Measurements from ENCODE around the gene SPIRE2. TPM values are rescaled to one million over a fixed set of nuclear protein-coding genes. Genes with fewer than 3 reads are reported as not detected.
A peak's percentile ranks its signal among the peaks of the same experiment; 100 is the strongest.
"Not testable (repeated sequence)": the region's sequence is repeated elsewhere in the genome, so short reads cannot be mapped to it uniquely, and the experiment has no call there.

The SPIRE2 gene, protein sequence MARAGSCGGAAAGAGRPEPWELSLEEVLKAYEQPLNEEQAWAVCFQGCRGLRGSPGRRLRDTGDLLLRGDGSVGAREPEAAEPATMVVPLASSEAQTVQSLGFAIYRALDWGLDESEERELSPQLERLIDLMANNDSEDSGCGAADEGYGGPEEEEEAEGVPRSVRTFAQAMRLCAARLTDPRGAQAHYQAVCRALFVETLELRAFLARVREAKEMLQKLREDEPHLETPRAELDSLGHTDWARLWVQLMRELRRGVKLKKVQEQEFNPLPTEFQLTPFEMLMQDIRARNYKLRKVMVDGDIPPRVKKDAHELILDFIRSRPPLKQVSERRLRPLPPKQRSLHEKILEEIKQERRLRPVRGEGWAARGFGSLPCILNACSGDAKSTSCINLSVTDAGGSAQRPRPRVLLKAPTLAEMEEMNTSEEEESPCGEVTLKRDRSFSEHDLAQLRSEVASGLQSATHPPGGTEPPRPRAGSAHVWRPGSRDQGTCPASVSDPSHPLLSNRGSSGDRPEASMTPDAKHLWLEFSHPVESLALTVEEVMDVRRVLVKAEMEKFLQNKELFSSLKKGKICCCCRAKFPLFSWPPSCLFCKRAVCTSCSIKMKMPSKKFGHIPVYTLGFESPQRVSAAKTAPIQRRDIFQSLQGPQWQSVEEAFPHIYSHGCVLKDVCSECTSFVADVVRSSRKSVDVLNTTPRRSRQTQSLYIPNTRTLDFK
- under 1 TPM; 0.14 to 0.52 TPM for total RNA-seq

DNA sequence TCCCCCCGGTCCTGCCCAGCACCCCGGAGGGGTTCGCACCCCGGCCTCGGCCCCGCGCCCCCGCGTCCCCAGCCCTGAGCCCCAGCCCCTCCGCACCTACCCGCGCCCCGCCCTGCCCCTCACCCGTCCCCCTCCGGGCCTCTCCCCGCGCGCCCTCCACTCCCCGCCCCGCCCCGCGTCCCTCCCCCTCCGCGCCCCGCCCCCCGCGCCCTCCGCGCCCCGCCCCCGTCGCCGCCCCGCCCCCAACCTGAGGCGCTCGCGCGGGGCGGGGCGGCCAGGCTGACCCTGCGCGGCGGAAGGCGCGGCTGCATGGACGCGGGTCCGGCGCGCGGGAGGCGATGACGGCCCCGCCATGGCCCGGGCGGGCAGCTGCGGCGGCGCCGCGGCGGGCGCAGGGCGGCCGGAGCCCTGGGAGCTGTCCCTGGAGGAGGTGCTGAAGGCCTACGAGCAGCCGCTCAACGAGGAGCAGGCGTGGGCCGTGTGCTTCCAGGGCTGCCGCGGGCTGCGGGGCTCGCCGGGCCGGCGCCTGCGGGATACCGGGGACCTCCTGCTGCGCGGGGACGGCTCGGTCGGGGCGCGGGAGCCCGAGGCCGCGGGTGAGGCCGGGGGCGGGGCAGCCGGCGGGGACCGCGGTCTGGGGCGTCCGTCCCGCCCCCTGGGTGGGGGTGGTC lies at the start of gene SPIRE2:
Gene SPIRE2, plus strand, starts transcription at position 277 of the 671 bp plus-strand sequence. Its CDS starts 76 bp downstream, at position 353.
- peaks cover 36% of the 10 kb centered on the region for H3K27me3 Mint-ChIP-seq
- no peaks in the 10 kb centered on the region for H3K9me3 Mint-ChIP-seq
- peak within 1 kb of the TSS; percentile 40 for H3K4me3 Mint-ChIP-seq
- peak; percentile 82 for DNase-seq
- no peak within 1 kb of the TSS for H3K27ac Mint-ChIP-seq
- no peaks in the 10 kb centered on the region for H3K36me3 Mint-ChIP-seq
- H3K4me1 Mint-ChIP-seq: peaks cover 3% of the 10 kb centered on the region

DNA sequence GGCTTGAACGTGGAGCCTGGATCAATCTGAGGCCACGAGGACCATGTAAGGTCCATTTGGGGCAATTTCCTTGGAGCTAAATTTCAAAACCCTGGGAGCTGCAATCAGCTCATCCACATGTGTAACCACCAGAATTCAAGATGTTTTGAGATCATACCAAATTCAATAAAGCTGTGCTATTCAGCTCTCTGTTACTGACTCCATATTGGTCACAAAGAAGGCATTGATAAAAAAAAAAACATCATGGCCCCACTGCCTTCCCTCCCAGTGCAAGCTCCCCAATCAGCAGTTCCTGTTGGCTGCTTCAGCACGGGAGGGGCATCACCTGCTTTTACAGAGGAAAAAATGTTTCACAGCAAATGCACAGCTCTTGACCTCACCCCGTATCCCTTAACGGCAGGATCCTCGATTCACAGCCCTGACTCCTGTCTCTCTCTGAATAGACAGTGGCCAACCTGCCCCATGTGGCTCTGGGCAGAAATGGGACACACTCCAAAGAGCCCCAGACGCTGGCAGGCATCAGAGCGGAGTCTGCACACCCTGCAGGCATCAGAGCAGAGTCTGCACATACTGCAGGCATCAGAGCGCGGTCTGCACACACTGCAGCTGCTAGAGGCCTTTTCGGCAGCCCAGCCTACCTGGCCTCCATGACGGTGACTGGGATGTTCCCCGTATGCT lies 48.9 kb upstream of the SPIRE2 start:
- Mint-ChIP-seq H3K4me1 (no peaks in the 10 kb centered on the region), H3K27me3 (no peaks in the 10 kb centered on the region), H3K4me3 (no peak overlapping the region), H3K36me3 (peaks cover 33% of the 10 kb centered on the region), H3K27ac (no peak overlapping the region), H3K9me3 (no peaks in the 10 kb centered on the region)
- DNase-seq: no peak

DNA sequence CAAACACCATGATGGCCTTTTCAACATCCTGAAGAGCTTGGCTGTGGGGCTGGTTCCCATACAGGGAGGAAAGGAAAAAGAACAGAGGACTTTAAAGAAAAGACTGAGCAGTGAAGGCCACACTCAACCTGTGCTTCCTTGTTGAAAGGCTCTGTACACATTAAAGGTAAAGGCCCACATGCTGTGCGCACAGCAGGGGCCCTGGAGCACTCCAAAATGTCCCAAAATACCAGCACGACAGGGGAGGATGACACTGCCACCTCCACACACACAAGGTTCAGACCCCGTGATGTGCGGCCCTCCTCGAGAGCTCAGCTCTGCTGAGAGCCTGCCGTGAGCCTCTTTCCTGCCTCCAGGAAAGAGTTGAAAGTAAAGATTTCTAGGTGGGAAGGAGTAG lies 48.4 kb upstream of the SPIRE2 start:
- Mint-ChIP-seq H3K36me3 (peaks cover 38% of the 10 kb centered on the region), H3K27me3 (no peaks in the 10 kb centered on the region), H3K4me3 (no peak overlapping the region), H3K4me1 (no peaks in the 10 kb centered on the region), H3K27ac (no peak overlapping the region), H3K9me3 (no peaks in the 10 kb centered on the region)
- DNase-seq: no peak

DNA sequence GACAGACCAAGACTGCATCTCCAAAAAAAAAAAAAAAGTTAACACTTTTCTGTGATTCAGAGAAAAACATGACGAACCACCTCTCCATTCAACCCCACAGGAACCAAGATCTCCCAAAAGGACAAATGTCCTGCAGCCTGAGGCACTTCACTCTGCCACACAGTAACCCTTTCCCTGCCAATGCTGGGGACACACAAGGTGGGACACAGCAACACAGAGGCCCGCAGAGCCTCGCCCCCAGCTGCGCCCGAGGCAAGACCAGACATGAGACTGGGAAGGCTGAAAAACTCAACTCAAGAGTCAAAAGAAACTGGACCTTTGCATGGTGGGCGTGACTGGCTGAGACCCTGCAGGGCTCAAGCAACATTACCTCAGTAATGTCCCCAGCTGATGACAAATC lies 45.8 kb upstream of the SPIRE2 start:
- Mint-ChIP-seq H3K4me3 (no peak overlapping the region), H3K27ac (no peak overlapping the region), H3K36me3 (peaks cover 45% of the 10 kb centered on the region), H3K4me1 (peaks cover 18% of the 10 kb centered on the region), H3K27me3 (no peaks in the 10 kb centered on the region), H3K9me3 (no peaks in the 10 kb centered on the region)
- no peak for DNase-seq

DNA sequence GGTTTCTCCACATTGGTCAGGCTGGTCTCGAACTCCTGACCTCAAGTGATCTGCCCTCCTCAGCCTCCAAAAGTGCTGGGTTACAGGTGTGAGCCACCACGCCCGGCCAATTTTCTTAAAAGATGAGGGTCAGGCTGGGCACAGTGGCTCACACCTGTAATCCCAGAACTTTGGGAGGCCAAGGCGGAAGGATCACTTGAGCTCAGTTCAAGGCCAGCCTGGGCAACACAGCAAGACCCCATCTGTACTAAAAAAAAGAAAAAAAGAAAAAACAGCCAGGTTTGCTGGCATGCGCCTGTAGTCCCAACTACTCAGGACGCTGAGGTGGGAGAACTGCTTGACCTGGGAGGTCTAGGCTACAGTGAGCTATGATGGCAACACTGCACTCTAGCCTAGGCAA lies 44.3 kb upstream of the SPIRE2 start:
- not testable (repeated sequence) for H3K27me3 Mint-ChIP-seq, H3K9me3 Mint-ChIP-seq, H3K4me3 Mint-ChIP-seq, DNase-seq, H3K27ac Mint-ChIP-seq
- H3K4me1 Mint-ChIP-seq: peaks cover 18% of the 10 kb centered on the region
- peaks cover 42% of the 10 kb centered on the region for H3K36me3 Mint-ChIP-seq

DNA sequence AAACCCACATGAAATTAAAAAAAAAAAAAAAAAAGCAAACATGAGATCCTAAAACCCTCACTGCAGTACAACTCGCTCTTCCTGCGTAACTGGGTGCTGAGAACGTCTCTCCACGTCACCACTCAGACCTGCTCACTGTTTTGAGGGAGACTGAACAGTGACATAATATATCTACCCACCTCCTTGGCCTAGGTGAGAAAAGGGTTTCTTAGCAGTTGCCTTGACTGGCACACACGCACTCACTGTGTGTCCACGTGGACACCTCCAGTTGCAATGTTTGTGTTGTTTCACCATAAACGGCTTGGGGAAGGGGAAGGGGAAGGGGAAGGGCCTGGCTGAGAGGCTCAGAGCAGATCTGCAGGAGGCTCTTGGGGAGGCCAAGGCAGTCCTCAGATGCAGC lies 43.9 kb upstream of the SPIRE2 start:
- Mint-ChIP-seq H3K9me3 (no peaks in the 10 kb centered on the region), H3K4me1 (peaks cover 18% of the 10 kb centered on the region), H3K4me3 (no peak overlapping the region), H3K36me3 (peaks cover 44% of the 10 kb centered on the region), H3K27me3 (no peaks in the 10 kb centered on the region), H3K27ac (no peak overlapping the region)
- DNase-seq: no peak

DNA sequence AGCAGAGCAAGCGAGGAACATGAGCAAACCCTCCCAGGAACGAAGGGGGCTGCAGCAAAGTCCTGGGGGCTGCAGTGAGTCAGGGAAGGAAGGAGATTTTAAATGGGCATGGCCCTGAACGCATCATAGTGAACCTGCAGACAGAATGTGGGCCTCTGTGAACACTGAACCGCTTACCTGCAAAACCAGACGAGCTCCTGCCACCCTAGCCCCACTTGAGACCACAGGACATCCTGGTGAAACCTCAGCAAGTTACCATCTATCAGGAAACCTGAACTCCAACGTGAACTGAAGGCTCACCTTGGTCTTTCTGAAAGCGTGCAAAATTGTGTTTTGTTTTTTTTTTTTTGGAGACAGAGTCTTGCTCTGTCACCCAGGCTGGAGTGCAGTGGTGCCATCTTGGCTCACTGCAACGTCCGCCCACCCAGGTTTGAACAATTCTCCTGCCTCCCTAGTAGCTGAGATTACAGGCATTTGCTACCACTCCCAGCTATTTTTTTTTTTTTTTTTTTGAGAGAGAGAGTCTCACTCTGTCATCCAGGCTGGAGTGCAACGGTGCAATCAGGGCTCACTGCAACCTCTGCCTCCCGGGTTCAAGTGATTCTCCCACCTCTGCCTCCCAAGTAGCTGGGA lies 42.6 kb upstream of the SPIRE2 start:
- Mint-ChIP-seq H3K27ac (no peak overlapping the region), H3K36me3 (peaks cover 48% of the 10 kb centered on the region), H3K4me3 (no peak overlapping the region), H3K4me1 (peaks cover 18% of the 10 kb centered on the region), H3K9me3 (no peaks in the 10 kb centered on the region), H3K27me3 (no peaks in the 10 kb centered on the region)
- no peak for DNase-seq

DNA sequence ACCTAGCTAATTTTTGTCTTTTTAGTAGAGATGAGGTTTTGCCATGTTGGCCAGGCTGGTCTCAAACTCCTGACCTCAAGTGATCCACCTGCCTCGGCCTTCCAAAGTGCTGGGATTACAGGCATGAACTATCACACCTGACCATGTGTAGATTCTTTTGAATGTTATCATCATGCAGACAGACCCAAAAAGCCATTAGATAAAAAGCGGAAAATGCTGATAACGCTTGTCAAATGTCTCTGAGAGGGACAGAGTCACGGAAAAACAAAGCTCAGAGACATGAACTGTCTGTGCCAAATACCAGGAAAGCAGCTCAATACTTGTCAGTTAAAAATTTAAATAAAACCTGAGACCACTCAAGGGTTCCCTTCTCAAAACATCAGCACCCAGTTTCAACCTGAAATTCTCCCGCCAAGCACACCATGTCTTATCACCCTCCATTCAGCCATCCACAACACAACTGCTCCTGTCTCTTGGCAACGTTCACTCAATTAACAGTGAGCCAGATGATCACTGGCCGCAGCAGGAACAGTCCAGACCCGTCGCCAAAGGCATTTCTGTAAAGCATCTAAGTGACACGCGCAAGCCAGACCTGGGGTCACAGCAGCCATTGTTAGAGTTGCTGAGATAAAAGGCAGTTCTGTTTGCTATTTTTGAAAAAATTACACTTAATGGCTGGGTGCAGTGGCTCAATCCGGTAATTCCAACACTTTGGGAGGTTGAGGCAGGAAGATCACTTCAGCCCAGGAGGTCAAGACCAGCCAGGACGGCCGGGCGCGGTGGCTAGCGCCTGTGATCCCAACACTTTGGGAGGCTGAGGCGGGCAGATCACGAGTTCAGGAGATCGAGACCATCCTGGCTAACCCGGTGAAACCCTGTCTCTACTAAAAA lies 41.6 kb upstream of the SPIRE2 start:
- no peak overlapping the region for H3K27ac Mint-ChIP-seq
- H3K9me3 Mint-ChIP-seq: no peaks in the 10 kb centered on the region
- no peak overlapping the region for H3K4me3 Mint-ChIP-seq
- peaks cover 53% of the 10 kb centered on the region for H3K36me3 Mint-ChIP-seq
- peaks cover 18% of the 10 kb centered on the region for H3K4me1 Mint-ChIP-seq
- H3K27me3 Mint-ChIP-seq: no peaks in the 10 kb centered on the region
- no peak for DNase-seq

DNA sequence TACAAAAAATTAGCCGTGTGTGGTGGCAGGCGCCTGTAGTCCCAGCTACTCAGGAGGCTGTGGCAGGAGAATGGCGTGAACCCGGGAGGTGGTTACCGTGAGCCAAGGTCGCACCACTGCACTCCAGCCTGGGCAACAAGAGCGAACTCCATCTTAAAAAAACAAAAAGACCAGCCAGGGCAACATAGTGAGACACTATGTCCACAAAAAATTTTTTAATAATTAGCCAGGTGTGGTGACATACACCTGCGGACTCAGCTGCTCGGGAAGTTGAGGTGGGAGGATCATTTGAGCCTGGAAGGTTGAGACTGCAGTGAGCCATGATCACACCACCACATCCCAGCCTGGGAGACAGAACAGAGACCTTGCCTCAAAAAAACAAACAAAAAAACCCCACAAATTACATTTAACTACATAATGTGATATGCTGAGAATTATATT lies 40.9 kb upstream of the SPIRE2 start:
- Mint-ChIP-seq H3K36me3 (peaks cover 54% of the 10 kb centered on the region), H3K27me3 (no peaks in the 10 kb centered on the region), H3K9me3 (no peaks in the 10 kb centered on the region), H3K4me3 (no peak overlapping the region), H3K27ac (no peak overlapping the region), H3K4me1 (peaks cover 18% of the 10 kb centered on the region)
- DNase-seq: no peak

DNA sequence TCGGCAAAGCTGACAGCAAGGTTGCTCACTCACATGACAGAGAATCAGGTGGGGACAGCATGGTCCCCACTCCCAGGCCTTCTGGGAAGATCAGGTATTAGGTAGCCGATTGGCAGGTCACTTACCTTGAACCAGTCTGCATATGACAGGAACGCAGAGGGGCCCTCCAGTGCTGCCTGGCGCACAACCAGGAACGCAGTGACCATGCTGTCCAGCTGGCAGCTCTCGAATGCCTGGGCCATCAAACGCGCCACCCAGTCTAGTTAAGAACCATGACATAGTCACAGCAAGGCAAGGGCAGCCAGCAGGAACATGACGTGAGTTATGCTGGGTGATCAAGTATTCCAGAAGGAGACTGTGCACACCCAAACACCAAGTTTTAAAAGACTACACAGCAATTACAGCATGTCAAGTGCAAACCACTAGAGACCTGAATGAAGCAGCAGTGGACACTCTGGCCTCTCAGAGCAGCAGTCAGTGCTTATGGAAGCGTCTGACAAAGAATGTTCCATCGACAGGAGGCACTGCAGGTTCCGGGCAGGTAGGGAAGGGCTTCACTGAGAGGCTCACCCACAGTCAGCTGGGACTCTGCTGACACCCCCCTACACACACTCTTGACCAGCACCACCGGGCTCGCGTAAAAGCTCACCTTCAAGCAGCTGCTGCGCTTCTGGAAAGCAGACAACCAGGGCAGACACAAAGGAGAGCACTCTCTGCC lies 36.8 kb upstream of the SPIRE2 start:
- Mint-ChIP-seq H3K27ac (no peak overlapping the region), H3K9me3 (no peaks in the 10 kb centered on the region), H3K4me1 (peaks cover 8% of the 10 kb centered on the region), H3K36me3 (peaks cover 40% of the 10 kb centered on the region), H3K27me3 (no peaks in the 10 kb centered on the region), H3K4me3 (no peak overlapping the region)
- no peak for DNase-seq

DNA sequence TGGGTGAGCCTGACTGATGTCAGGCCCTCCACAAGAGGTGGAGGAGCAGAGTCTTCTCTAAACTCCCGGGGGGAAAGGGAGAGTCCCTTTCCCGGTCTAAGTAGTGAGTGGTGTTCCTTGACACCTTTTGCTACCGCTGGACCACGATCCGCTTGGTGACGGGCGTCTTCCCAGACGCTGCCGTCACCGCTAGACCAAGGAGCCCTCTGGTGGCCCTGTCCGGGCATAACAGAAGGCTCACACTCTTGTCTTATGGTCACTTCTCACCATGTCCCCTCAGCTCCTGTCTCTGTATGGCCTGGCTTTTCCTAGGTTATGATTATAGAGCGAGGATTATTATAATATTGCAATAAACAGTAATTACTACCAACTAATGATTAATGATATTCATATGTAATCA lies 35.2 kb upstream of the SPIRE2 start:
- H3K4me3 Mint-ChIP-seq, H3K27me3 Mint-ChIP-seq, H3K27ac Mint-ChIP-seq, H3K9me3 Mint-ChIP-seq, H3K4me1 Mint-ChIP-seq: not testable (repeated sequence)
- peaks cover 36% of the 10 kb centered on the region for H3K36me3 Mint-ChIP-seq
- peak; percentile 35 for DNase-seq

DNA sequence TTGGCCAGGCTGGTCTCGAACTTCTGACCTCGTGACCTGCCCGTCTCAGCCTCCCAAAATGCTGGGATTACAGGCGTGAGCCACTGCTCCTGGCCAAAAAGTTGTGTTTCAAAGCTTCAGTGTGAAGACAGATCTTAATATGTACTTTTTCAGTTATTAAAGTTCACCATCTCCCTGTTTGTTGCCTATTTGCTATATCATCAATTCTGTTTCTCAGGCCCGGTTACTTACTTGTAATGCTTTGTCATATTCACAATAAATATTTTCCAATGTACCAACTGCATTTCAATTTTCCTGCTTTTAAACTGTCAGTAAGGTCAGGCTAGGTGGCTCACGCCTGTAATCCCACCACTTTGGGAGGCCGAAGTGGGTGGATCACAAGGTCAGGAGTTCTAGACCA lies 34.3 kb upstream of the SPIRE2 start:
- Mint-ChIP-seq H3K36me3 (peaks cover 37% of the 10 kb centered on the region), H3K27ac (no peak overlapping the region), H3K4me1 (no peaks in the 10 kb centered on the region), H3K27me3 (no peaks in the 10 kb centered on the region), H3K9me3 (no peaks in the 10 kb centered on the region), H3K4me3 (no peak overlapping the region)
- DNase-seq: no peak

DNA sequence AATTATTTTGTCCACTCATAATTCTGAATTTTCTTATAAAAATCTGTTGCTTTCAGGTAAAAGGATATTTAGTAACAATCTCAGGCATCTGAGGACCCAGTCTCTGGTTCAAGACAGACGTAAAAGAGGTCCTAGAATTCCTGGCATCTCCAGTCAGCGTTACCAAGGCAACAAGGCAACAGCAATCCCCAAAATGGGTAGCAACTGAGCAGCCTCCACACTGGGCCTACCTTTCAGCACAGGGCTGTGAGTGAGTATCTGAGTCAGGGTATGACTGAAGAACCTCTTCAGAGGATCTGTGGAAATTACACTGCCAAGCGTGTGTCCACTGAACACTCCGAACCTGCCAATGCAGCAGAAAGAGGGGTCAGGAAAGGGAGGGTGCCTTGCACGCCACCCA lies 32.6 kb upstream of the SPIRE2 start:
- H3K9me3 Mint-ChIP-seq: no peaks in the 10 kb centered on the region
- peaks cover 42% of the 10 kb centered on the region for H3K36me3 Mint-ChIP-seq

More for the DNA sequence above, 32.6 kb upstream of the SPIRE2 start:
- Mint-ChIP-seq H3K4me1 (no peaks in the 10 kb centered on the region), H3K27me3 (no peaks in the 10 kb centered on the region), H3K27ac (no peak overlapping the region), H3K4me3 (no peak overlapping the region)
- no peak for DNase-seq

Data from activated naive CD8-positive, alpha-beta T cell treated with anti-CD3 and anti-CD28 coated beads for 36 hours (primary cell).